HG02623 (cell line): ENCODE results near the gene LGALS7B.
"Not testable (repeated sequence)": the region's sequence is repeated elsewhere in the genome, so short reads cannot be mapped to it uniquely, and the experiment has no call there.

ENCODE experiments used
- ATAC-seq: cut with Tn5 transposase; IDR thresholded peaks from one replicate; pipeline ENCODE4 v1.9.1; 2021; ENCODE audit warnings: moderate library complexity; ENCODE audit not compliant: unreplicated experiment

The LGALS7B gene

GRCh38 chr19:38816131-38816750, 27.2 kb downstream of the LGALS7B start:
- ATAC-seq = no peak

- ATAC-seq = no peak
These were observed 28.1 kb downstream of the LGALS7B start for GRCh38 chr19:38817081-38817480.

- no peak for ATAC-seq
These were observed 30.4 kb downstream of the LGALS7B start for GRCh38 chr19:38819231-38819920.

GRCh38 chr19:38821230-38821825, 32.3 kb downstream of the LGALS7B start:
- ATAC-seq = not testable (repeated sequence)

GRCh38 chr19:38825936-38826335, 36.9 kb downstream of the LGALS7B start:
- not testable (repeated sequence) for ATAC-seq

GRCh38 chr19:38826856-38827551, 38.0 kb downstream of the LGALS7B start:
- no peak for ATAC-seq

GRCh38 chr19:38829203-38829602, 40.2 kb downstream of the LGALS7B start:
- ATAC-seq = not testable (repeated sequence)

GRCh38 chr19:38830039-38830733, 41.2 kb downstream of the LGALS7B start:
- no peak for ATAC-seq

- peak; percentile 31 for ATAC-seq
These were observed 42.2 kb downstream of the LGALS7B start for GRCh38 chr19:38831142-38831605.

GRCh38 chr19:38833092-38833425, 44.1 kb downstream of the LGALS7B start:
- no peak for ATAC-seq

- ATAC-seq = no peak
These were observed 45.1 kb downstream of the LGALS7B start for GRCh38 chr19:38834104-38834490.

GRCh38 chr19:38834590-38834989, 45.6 kb downstream of the LGALS7B start:
- ATAC-seq = no peak

GRCh38 chr19:38836159-38836982, 47.4 kb downstream of the LGALS7B start:
- ATAC-seq = no peak

GRCh38 chr19:38836983-38837626, 48.1 kb downstream of the LGALS7B start:
- ATAC-seq = no peak

- ATAC-seq = no peak
These were observed 48.7 kb downstream of the LGALS7B start for GRCh38 chr19:38837656-38838121.

GRCh38 chr19:38838208-38838985, 49.4 kb downstream of the LGALS7B start:
- no peak for ATAC-seq

GRCh38 chr19:38838986-38839761, 50.2 kb downstream of the LGALS7B start:
- ATAC-seq = no peak
